ENCODE measurements around the gene CADPS.

- no peak for TF ChIP-seq CTCF (conservative IDR thresholded peaks at IDR 0.05; ENCODE audit: low read depth, low read length)
- no peak for TF ChIP-seq EZH2 (IDR thresholded peaks at IDR 0.05; ENCODE audit: low read length, unreplicated experiment)
Measured at GRCh38 chr3:62614527-62614926, 260.7 kb downstream of the CADPS start.
